Lower leg skin (tissue), 3 donors: ENCODE data around the gene KXD1.

ENCODE experiments used
- CTCF ChIP-seq, 3 donors: fragments of 450-650 bp; IDR thresholded peaks; one replicate each; pipeline ENCODE4 v1.5.1; 2016; ENCODE audit warnings: antibody characterized with exemption in 3 of 3, mild to moderate bottlenecking in 3 of 3, moderate library complexity in 2 of 3
- POLR2A ChIP-seq, 2 donors: fragments of 450-650 bp; IDR thresholded peaks; one replicate each; pipeline ENCODE4 v1.6.1; 2016 to 2017; ENCODE audit warnings: antibody characterized with exemption in 2 of 2, mild to moderate bottlenecking in 1 of 2, moderate library complexity in 1 of 2

GRCh38 chr19:18612051-18612771, 54.5 kb downstream of the KXD1 start:
- TF ChIP-seq CTCF (IDR thresholded peaks at IDR 0.05) (no peak), POLR2A (IDR thresholded peaks at IDR 0.05) (no peak)
